ENCODE results near the gene NLRC3.
A peak's percentile ranks its signal among the peaks of the same experiment; 100 is the strongest.
"Not testable (repeated sequence)": the region's sequence is repeated elsewhere in the genome, so short reads cannot be mapped to it uniquely, and the experiment has no call there.

Gene NLRC3

GRCh38 chr16:3577302-3577752 is at the start of gene NLRC3:
TSS of gene NLRC3 (minus strand) at chr16:3577403. CDS start at chr16:3565036, 12,367 bp downstream.
- DNase-seq = peak; percentile 69
- peaks cover 28% of the 10 kb centered on the region for H3K36me3 Mint-ChIP-seq (ENCODE audit: low read depth)
- no peaks in the 10 kb centered on the region for H3K27me3 Mint-ChIP-seq
- peak within 1 kb of the TSS; percentile 95 for H3K4me3 Mint-ChIP-seq
- peaks cover 54% of the 10 kb centered on the region for H3K4me1 Mint-ChIP-seq (ENCODE audit: low read depth)
- peak within 1 kb of the TSS; percentile 94 for H3K27ac Mint-ChIP-seq
- H3K9me3 Mint-ChIP-seq = no peaks in the 10 kb centered on the region

- Mint-ChIP-seq H3K36me3 (ENCODE audit: low read depth) (peaks cover 1% of the 10 kb centered on the region), H3K4me1 (ENCODE audit: low read depth) (peaks cover 36% of the 10 kb centered on the region), H3K4me3 (peak overlapping the region; percentile 13), H3K27ac (peak overlapping the region; percentile 75), H3K27me3 (no peaks in the 10 kb centered on the region), H3K9me3 (no peaks in the 10 kb centered on the region)
- no peak for DNase-seq
Measured at GRCh38 chr16:3625911-3626732, 48.9 kb upstream of the NLRC3 start.

GRCh38 chr16:3625331-3625730 is 48.1 kb upstream of the NLRC3 start:
- H3K27ac Mint-ChIP-seq = peak overlapping the region; percentile 75
- peaks cover 3% of the 10 kb centered on the region for H3K36me3 Mint-ChIP-seq (ENCODE audit: low read depth)
- no peaks in the 10 kb centered on the region for H3K27me3 Mint-ChIP-seq
- peaks cover 36% of the 10 kb centered on the region for H3K4me1 Mint-ChIP-seq (ENCODE audit: low read depth)
- no peaks in the 10 kb centered on the region for H3K9me3 Mint-ChIP-seq
- H3K4me3 Mint-ChIP-seq = no peak overlapping the region
- no peak for DNase-seq

- no peak for DNase-seq
- Mint-ChIP-seq H3K4me3 (no peak overlapping the region), H3K4me1 (ENCODE audit: low read depth) (peaks cover 35% of the 10 kb centered on the region), H3K36me3 (ENCODE audit: low read depth) (peaks cover 4% of the 10 kb centered on the region), H3K27me3 (no peaks in the 10 kb centered on the region), H3K9me3 (no peaks in the 10 kb centered on the region), H3K27ac (no peak overlapping the region)
Measured at GRCh38 chr16:3623642-3624041, 46.4 kb upstream of the NLRC3 start.

GRCh38 chr16:3618769-3619141 is 41.6 kb upstream of the NLRC3 start:
- H3K36me3 Mint-ChIP-seq (ENCODE audit: low read depth) = peaks cover 29% of the 10 kb centered on the region
- no peak overlapping the region for H3K4me3 Mint-ChIP-seq
- DNase-seq = no peak
- peaks cover 43% of the 10 kb centered on the region for H3K4me1 Mint-ChIP-seq (ENCODE audit: low read depth)
- no peaks in the 10 kb centered on the region for H3K9me3 Mint-ChIP-seq
- H3K27ac Mint-ChIP-seq = peak overlapping the region; percentile 52
- no peaks in the 10 kb centered on the region for H3K27me3 Mint-ChIP-seq

GRCh38 chr16:3612510-3613466 is 35.6 kb upstream of the NLRC3 start:
- Mint-ChIP-seq H3K27ac (peak overlapping the region; percentile 79), H3K4me1 (ENCODE audit: low read depth) (peaks cover 48% of the 10 kb centered on the region), H3K36me3 (ENCODE audit: low read depth) (peaks cover 44% of the 10 kb centered on the region), H3K4me3 (peak overlapping the region; percentile 100), H3K9me3 (no peaks in the 10 kb centered on the region), H3K27me3 (no peaks in the 10 kb centered on the region)
- DNase-seq = no peak

- Mint-ChIP-seq H3K9me3 (no peaks in the 10 kb centered on the region), H3K4me3 (peak within 1 kb of the TSS; percentile 100), H3K4me1 (ENCODE audit: low read depth) (peaks cover 47% of the 10 kb centered on the region), H3K27ac (peak within 1 kb of the TSS; percentile 98), H3K36me3 (ENCODE audit: low read depth) (peaks cover 43% of the 10 kb centered on the region), H3K27me3 (no peaks in the 10 kb centered on the region)
- peak; percentile 92 for DNase-seq
Measured at GRCh38 chr16:3611146-3611975, 34.2 kb upstream of the NLRC3 start, which contains the start of gene SLX4. TSS of gene SLX4 (minus strand) at chr16:3611606. CDS start at chr16:3608964, 2,642 bp downstream.

GRCh38 chr16:3610698-3611145 is 33.5 kb upstream of the NLRC3 start:
- H3K9me3 Mint-ChIP-seq = no peaks in the 10 kb centered on the region
- H3K27ac Mint-ChIP-seq = peak overlapping the region; percentile 91
- no peaks in the 10 kb centered on the region for H3K27me3 Mint-ChIP-seq
- peak overlapping the region; percentile 100 for H3K4me3 Mint-ChIP-seq
- peaks cover 44% of the 10 kb centered on the region for H3K36me3 Mint-ChIP-seq (ENCODE audit: low read depth)
- H3K4me1 Mint-ChIP-seq (ENCODE audit: low read depth) = peaks cover 43% of the 10 kb centered on the region
- no peak for DNase-seq

- Mint-ChIP-seq H3K36me3 (ENCODE audit: low read depth) (peaks cover 41% of the 10 kb centered on the region), H3K27me3 (no peaks in the 10 kb centered on the region), H3K4me3 (peak overlapping the region; percentile 100), H3K9me3 (no peaks in the 10 kb centered on the region), H3K4me1 (ENCODE audit: low read depth) (peaks cover 37% of the 10 kb centered on the region), H3K27ac (peak overlapping the region; percentile 91)
- DNase-seq = no peak
Measured at GRCh38 chr16:3609895-3610697, 32.9 kb upstream of the NLRC3 start.

GRCh38 chr16:3608976-3609375 is 31.8 kb upstream of the NLRC3 start:
- not testable (repeated sequence) for H3K27ac Mint-ChIP-seq, H3K4me3 Mint-ChIP-seq, H3K9me3 Mint-ChIP-seq, DNase-seq, H3K27me3 Mint-ChIP-seq
- Mint-ChIP-seq H3K36me3 (ENCODE audit: low read depth) (peaks cover 42% of the 10 kb centered on the region), H3K4me1 (ENCODE audit: low read depth) (peaks cover 27% of the 10 kb centered on the region)

GRCh38 chr16:3608069-3608468 is 30.9 kb upstream of the NLRC3 start:
- Mint-ChIP-seq H3K27ac (no peak overlapping the region), H3K36me3 (ENCODE audit: low read depth) (peaks cover 46% of the 10 kb centered on the region), H3K4me1 (ENCODE audit: low read depth) (peaks cover 21% of the 10 kb centered on the region), H3K4me3 (no peak overlapping the region), H3K9me3 (no peaks in the 10 kb centered on the region), H3K27me3 (no peaks in the 10 kb centered on the region)
- no peak for DNase-seq

GRCh38 chr16:3607634-3608033 is 30.4 kb upstream of the NLRC3 start:
- H3K27ac Mint-ChIP-seq = no peak overlapping the region
- no peaks in the 10 kb centered on the region for H3K9me3 Mint-ChIP-seq
- H3K4me3 Mint-ChIP-seq = no peak overlapping the region
- H3K27me3 Mint-ChIP-seq = no peaks in the 10 kb centered on the region
- peaks cover 17% of the 10 kb centered on the region for H3K4me1 Mint-ChIP-seq (ENCODE audit: low read depth)
- H3K36me3 Mint-ChIP-seq (ENCODE audit: low read depth) = peaks cover 47% of the 10 kb centered on the region
- no peak for DNase-seq

GRCh38 chr16:3607161-3607560 is 30.0 kb upstream of the NLRC3 start:
- Mint-ChIP-seq H3K9me3 (no peaks in the 10 kb centered on the region), H3K36me3 (ENCODE audit: low read depth) (peaks cover 50% of the 10 kb centered on the region), H3K4me1 (ENCODE audit: low read depth) (peaks cover 15% of the 10 kb centered on the region), H3K27ac (no peak overlapping the region), H3K4me3 (no peak overlapping the region), H3K27me3 (no peaks in the 10 kb centered on the region)
- no peak for DNase-seq
